ENCODE results near the gene SLC22A13. TPM values are rescaled to one million over a fixed set of nuclear protein-coding genes. Genes with fewer than 3 reads are reported as not detected.

Gene SLC22A13
- total and polyA plus RNA-seq, 2 of the 4 experiments (the other 2 are of a cell fraction): under 0.01 to 0.22 TPM

DNA sequence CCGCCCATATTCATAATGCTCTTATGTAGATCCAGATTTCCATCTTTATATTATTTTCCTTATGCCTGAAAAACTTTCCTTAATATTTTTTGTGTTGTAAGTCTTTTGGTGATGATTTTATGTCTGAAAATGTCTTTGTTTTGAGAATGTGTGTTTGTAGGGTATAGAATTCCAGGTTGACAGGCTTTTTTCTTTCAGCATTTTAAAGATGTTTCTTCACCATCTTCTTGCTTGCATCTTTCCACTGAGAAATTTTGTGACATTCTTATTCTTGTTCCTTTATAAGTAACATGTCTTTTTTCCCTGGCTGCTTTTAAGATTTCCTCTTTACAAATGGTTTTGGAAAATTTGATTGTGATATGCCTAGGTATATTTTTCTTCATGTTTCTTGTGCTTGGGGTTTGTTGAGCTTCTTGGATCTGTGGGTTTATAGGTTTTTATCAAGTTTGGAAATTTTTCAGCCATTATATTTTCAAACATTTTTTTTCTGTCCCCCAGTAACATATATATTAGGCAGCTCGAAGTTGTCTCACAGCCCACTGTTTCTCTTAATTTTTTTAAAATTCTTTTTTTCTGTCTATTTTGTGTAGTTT lies 27.1 kb upstream of the SLC22A13 start:
- in situ Hi-C loops (cut with MboI; ENCODE audit: low sequenced_read_pairs): no loop called here

More for the DNA sequence above, 27.1 kb upstream of the SLC22A13 start:
- H3K27me3 ChIP-seq (ENCODE audit: control insufficient read depth, insufficient read depth, low read length): no peaks in the 10 kb centered on the region
- no peak overlapping the region for H4K8ac ChIP-seq (ENCODE audit: low read depth in 2 of 2, low read length in 2 of 2)
- H3K9ac ChIP-seq (ENCODE audit: low read depth, low read length): no peak overlapping the region
- no peak for TF ChIP-seq RAD21 (IDR thresholded peaks at IDR 0.05; ENCODE audit: low read length)
- TF ChIP-seq NFE2L2 (IDR thresholded peaks at IDR 0.05; ENCODE audit: low read depth, low read length): no peak
- TF ChIP-seq RCOR1 (IDR thresholded peaks at IDR 0.05; ENCODE audit: insufficient replicate concordance, low read length): no peak
- TF ChIP-seq, protein P1, sequence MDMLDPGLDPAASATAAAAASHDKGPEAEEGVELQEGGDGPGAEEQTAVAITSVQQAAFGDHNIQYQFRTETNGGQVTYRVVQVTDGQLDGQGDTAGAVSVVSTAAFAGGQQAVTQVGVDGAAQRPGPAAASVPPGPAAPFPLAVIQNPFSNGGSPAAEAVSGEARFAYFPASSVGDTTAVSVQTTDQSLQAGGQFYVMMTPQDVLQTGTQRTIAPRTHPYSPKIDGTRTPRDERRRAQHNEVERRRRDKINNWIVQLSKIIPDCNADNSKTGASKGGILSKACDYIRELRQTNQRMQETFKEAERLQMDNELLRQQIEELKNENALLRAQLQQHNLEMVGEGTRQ (IDR thresholded peaks at IDR 0.05; ENCODE audit: low read depth, low read length): no peak
- no peak for TF ChIP-seq MXI1 (IDR thresholded peaks at IDR 0.05; ENCODE audit: borderline replicate concordance, low read depth, low read length)
- no peak for TF ChIP-seq FOS (IDR thresholded peaks at IDR 0.05; ENCODE audit: low read depth, low read length)
- TF ChIP-seq, protein P2, sequence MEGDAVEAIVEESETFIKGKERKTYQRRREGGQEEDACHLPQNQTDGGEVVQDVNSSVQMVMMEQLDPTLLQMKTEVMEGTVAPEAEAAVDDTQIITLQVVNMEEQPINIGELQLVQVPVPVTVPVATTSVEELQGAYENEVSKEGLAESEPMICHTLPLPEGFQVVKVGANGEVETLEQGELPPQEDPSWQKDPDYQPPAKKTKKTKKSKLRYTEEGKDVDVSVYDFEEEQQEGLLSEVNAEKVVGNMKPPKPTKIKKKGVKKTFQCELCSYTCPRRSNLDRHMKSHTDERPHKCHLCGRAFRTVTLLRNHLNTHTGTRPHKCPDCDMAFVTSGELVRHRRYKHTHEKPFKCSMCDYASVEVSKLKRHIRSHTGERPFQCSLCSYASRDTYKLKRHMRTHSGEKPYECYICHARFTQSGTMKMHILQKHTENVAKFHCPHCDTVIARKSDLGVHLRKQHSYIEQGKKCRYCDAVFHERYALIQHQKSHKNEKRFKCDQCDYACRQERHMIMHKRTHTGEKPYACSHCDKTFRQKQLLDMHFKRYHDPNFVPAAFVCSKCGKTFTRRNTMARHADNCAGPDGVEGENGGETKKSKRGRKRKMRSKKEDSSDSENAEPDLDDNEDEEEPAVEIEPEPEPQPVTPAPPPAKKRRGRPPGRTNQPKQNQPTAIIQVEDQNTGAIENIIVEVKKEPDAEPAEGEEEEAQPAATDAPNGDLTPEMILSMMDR (conservative IDR thresholded peaks at IDR 0.05; ENCODE audit: low read depth, low read length): no peak
- no peak for TF ChIP-seq MAFK (IDR thresholded peaks at IDR 0.05; ENCODE audit: low read depth, low read length)
- TF ChIP-seq RFX5 (IDR thresholded peaks at IDR 0.05; ENCODE audit: low read depth, low read length): no peak
- no peak for TF ChIP-seq POLR2A (IDR thresholded peaks at IDR 0.05; ENCODE audit: low read depth, low read length)
- TF ChIP-seq MAZ (IDR thresholded peaks at IDR 0.05; ENCODE audit: borderline replicate concordance, low read depth, low read length): no peak
- TF ChIP-seq, protein P3, sequence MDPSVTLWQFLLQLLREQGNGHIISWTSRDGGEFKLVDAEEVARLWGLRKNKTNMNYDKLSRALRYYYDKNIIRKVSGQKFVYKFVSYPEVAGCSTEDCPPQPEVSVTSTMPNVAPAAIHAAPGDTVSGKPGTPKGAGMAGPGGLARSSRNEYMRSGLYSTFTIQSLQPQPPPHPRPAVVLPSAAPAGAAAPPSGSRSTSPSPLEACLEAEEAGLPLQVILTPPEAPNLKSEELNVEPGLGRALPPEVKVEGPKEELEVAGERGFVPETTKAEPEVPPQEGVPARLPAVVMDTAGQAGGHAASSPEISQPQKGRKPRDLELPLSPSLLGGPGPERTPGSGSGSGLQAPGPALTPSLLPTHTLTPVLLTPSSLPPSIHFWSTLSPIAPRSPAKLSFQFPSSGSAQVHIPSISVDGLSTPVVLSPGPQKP (IDR thresholded peaks at IDR 0.05; ENCODE audit: borderline replicate concordance, low read depth, low read length): no peak
- no peak for TF ChIP-seq SMC3 (IDR thresholded peaks at IDR 0.05; ENCODE audit: low read depth, low read length)
- TF ChIP-seq CEBPB (IDR thresholded peaks at IDR 0.05; ENCODE audit: low read depth, low read length): no peak
- TF ChIP-seq BHLHE40 (IDR thresholded peaks at IDR 0.05; ENCODE audit: low read depth, low read length): no peak
- no peak for TF ChIP-seq CHD1 (IDR thresholded peaks at IDR 0.05; ENCODE audit: low read depth, low read length)
- H3K14ac ChIP-seq (replicated peaks; ENCODE audit: low read depth, low read length): no peak overlapping the region
- intact Hi-C loops (cut with micrococcal nuclease) (no loop called here), dilution Hi-C loops (cut with HindIII; ENCODE audit: low sequenced_read_pairs, unreplicated experiment) (no loop called here)
- H3K56ac ChIP-seq (ENCODE audit: extremely low read depth, insufficient read depth, low read length): no peak overlapping the region
- no peak overlapping the region for H2BK5ac ChIP-seq (ENCODE audit: low read depth, low read length, poor library complexity, severe bottlenecking)
- H2BK15ac ChIP-seq (ENCODE audit: low read depth, low read length): no peak overlapping the region
- H4K91ac ChIP-seq (ENCODE audit: insufficient read depth, low read depth, low read length): no peak overlapping the region
- H3K79me1 ChIP-seq (ENCODE audit: low read depth in 1 of 2, low read length in 2 of 2): peaks cover 27 to 34% of the 10 kb centered on the region in 2 experiments
- no peak overlapping the region for H3K18ac ChIP-seq (ENCODE audit: low read depth, low read length)
- no peak overlapping the region for H2AK5ac ChIP-seq (ENCODE audit: low read depth, low read length)
- H4K5ac ChIP-seq (ENCODE audit: low read depth, low read length): no peak overlapping the region
- H3K4me3 ChIP-seq (ENCODE audit: insufficient read depth, low read depth, low read length): no peak overlapping the region
- DNase-seq (no peak), ATAC-seq (ENCODE audit: low read depth) (no peak)
- H3K36me3 ChIP-seq (ENCODE audit: control insufficient read depth, insufficient read depth, low read length): peaks cover 11% of the 10 kb centered on the region
- H3K27ac ChIP-seq (ENCODE audit: insufficient read depth, low read length): no peak overlapping the region
- H3K4ac ChIP-seq (ENCODE audit: low read depth, low read length): no peak overlapping the region
- no peaks in the 10 kb centered on the region for H3K9me3 ChIP-seq (ENCODE audit: control insufficient read depth, insufficient read depth, low read length)
- no CpG with 5 or more reads among the region's 2 CpGs for WGBS, 2 experiments (ENCODE audit: extremely low coverage in 2 of 2, insufficient read length in 1 of 2)
- no peak overlapping the region for H3K4me2 ChIP-seq (ENCODE audit: low read depth, low read length)
- ChIA-PET POLR2A (ENCODE audit: unreplicated experiment) (no interaction called here), CTCF (no interaction called here)
- H2AK9ac ChIP-seq (replicated peaks; ENCODE audit: low read depth, low read length, poor library complexity): no peak overlapping the region
- no peak overlapping the region for H2AFZ ChIP-seq (replicated peaks; ENCODE audit: low read length, poor library complexity)
- BruUV-seq (replicated peaks): no TSS peak
- H2BK120ac ChIP-seq (ENCODE audit: low read depth, low read length): no peak overlapping the region
- H3K4me1 ChIP-seq (ENCODE audit: control insufficient read depth, insufficient read depth, low read length): no peaks in the 10 kb centered on the region
- no peaks in the 10 kb centered on the region; the same call in 1 of the 2 replicates for H4K20me1 ChIP-seq (ENCODE audit: insufficient read depth, low read length)
- no peak overlapping the region for H3K23ac ChIP-seq (ENCODE audit: low read depth, low read length)
- H3K9me1 ChIP-seq (ENCODE audit: insufficient read depth, low read length): 0 out of 2 replicates have a peak, but pooled peaks cover 2% of the 10 kb centered on the region
- H2BK20ac ChIP-seq (ENCODE audit: low read depth, low read length): no peak overlapping the region

Measured in IMR-90 (cell line).